NCI-H1417 (cell line): ENCODE results near the gene GYPC.
A peak's percentile ranks its signal among the peaks of the same experiment; 100 is the strongest.
"Not testable (repeated sequence)": the region's sequence is repeated elsewhere in the genome, so short reads cannot be mapped to it uniquely, and the experiment has no call there.

Source experiments
- DNase-seq, 3 experiments: peaks; one replicate each; lab custom pipeline; 2025; lab: John Stamatoyannopoulos, UW

GYPC gene

GRCh38 chr2:126655500-126656430 lies at the start of gene GYPC:
GYPC (plus strand) TSS chr2:126656158; CDS start chr2:126656264, 106 bp downstream.
- DNase-seq: no peak

- no peak for DNase-seq
These were observed 41.3 kb upstream of the GYPC start for GRCh38 chr2:126614524-126615227.

GRCh38 chr2:126616606-126617069 lies 39.3 kb upstream of the GYPC start:
- no peak for DNase-seq

- no peak for DNase-seq
These were observed 35.7 kb upstream of the GYPC start for GRCh38 chr2:126620302-126620701.

- DNase-seq: no peak
These were observed 33.0 kb upstream of the GYPC start for GRCh38 chr2:126623000-126623399.

GRCh38 chr2:126627643-126628042 lies 28.3 kb upstream of the GYPC start:
- no peak for DNase-seq

GRCh38 chr2:126634273-126634861 lies 21.6 kb upstream of the GYPC start:
- DNase-seq: peak in 1 of 3 experiments; percentile 12

- DNase-seq: no peak
These were observed 20.7 kb upstream of the GYPC start for GRCh38 chr2:126635281-126635680.

GRCh38 chr2:126635736-126636135 lies 20.2 kb upstream of the GYPC start:
- no peak for DNase-seq

GRCh38 chr2:126637386-126637785 lies 18.6 kb upstream of the GYPC start:
- no peak for DNase-seq

GRCh38 chr2:126638746-126639145 lies 17.2 kb upstream of the GYPC start:
- no peak for DNase-seq

- peak in 1 of 3 experiments; percentile 25 for DNase-seq
These were observed 16.7 kb upstream of the GYPC start for GRCh38 chr2:126639276-126639675.

GRCh38 chr2:126641294-126641693 lies 14.7 kb upstream of the GYPC start:
- DNase-seq: not testable (repeated sequence)

GRCh38 chr2:126642031-126642430 lies 13.9 kb upstream of the GYPC start:
- no peak for DNase-seq

- no peak for DNase-seq
These were observed 12.5 kb upstream of the GYPC start for GRCh38 chr2:126643431-126643830.

- no peak for DNase-seq
These were observed 12.0 kb upstream of the GYPC start for GRCh38 chr2:126643972-126644371.

GRCh38 chr2:126644630-126645191 lies 11.2 kb upstream of the GYPC start:
- DNase-seq: no peak

GRCh38 chr2:126645211-126645618 lies 10.7 kb upstream of the GYPC start:
- no peak for DNase-seq

GRCh38 chr2:126646026-126646425 lies 9.9 kb upstream of the GYPC start:
- DNase-seq: no peak

- not testable (repeated sequence) for DNase-seq
These were observed 8.1 kb upstream of the GYPC start for GRCh38 chr2:126647714-126648344.

GRCh38 chr2:126648345-126648786 lies 7.6 kb upstream of the GYPC start:
- DNase-seq: not testable (repeated sequence)

- no peak for DNase-seq
These were observed 6.9 kb upstream of the GYPC start for GRCh38 chr2:126649101-126649500.
